HG02642 (cell line): ENCODE results near the gene GRIP2.
"Not testable (repeated sequence)": the region's sequence is repeated elsewhere in the genome, so short reads cannot be mapped to it uniquely, and the experiment has no call there.

Source experiments
- ATAC-seq: cut with Tn5 transposase; IDR thresholded peaks from one replicate; pipeline ENCODE4 v1.9.1; 2021; ENCODE audit warnings: mild to moderate bottlenecking; ENCODE audit not compliant: unreplicated experiment, poor library complexity

Gene GRIP2

GRCh38 chr3:14523792-14524191 lies 16.4 kb downstream of the GRIP2 start:
- no peak for ATAC-seq

GRCh38 chr3:14522768-14523167 lies 17.4 kb downstream of the GRIP2 start:
- no peak for ATAC-seq

- ATAC-seq: no peak
These were observed 17.9 kb downstream of the GRIP2 start for GRCh38 chr3:14522129-14522691.

DNA sequence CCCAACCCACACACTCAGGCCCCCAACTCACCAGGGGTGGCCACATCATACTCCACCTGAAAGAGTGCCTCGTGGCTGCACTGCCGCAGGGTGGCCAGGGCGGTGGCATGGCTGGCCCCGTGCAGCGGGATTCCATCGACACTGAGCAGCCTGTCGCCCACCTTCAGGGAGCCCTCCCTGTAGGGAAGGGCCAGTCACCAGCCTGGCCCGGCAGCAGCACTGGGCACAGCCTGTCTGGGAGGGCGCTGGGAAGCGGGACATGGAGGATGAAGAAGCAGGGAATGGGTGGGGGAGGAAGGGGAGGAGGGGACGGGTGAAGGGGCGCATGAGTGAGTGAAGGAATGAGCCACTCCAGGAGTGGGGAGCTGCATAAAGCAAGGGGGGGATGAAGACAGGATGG lies 18.5 kb downstream of the GRIP2 start:
- ATAC-seq: no peak

DNA sequence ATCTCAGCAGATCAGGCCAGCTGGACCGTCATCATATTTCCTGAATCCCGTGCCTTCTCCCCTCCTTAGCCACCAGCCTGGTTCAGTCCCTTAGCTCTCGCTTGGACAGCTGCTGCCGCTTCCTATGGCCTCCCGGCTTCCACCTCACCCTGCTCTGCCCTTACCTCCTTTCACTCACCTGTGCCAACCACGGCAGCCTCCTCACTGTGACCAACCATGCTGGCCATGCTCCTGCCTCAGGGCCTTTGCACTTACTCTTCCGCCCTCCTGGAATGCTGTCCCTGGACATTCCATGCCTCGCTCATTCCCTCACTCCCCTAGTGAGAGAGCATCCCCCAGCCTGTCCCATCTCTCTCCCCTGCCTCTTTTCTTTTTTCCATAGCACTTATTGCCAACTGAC lies 19.2 kb downstream of the GRIP2 start:
- ATAC-seq: no peak

GRCh38 chr3:14520149-14520548 lies 20.0 kb downstream of the GRIP2 start:
- no peak for ATAC-seq

- no peak for ATAC-seq
These were observed 20.7 kb downstream of the GRIP2 start for GRCh38 chr3:14519406-14519805.

- no peak for ATAC-seq
These were observed 21.2 kb downstream of the GRIP2 start for GRCh38 chr3:14518893-14519292.

GRCh38 chr3:14518432-14518802 lies 21.7 kb downstream of the GRIP2 start:
- ATAC-seq: no peak

GRCh38 chr3:14517601-14518431 lies 22.3 kb downstream of the GRIP2 start:
- ATAC-seq: no peak

GRCh38 chr3:14516738-14517345 lies 23.3 kb downstream of the GRIP2 start:
- ATAC-seq: no peak

DNA sequence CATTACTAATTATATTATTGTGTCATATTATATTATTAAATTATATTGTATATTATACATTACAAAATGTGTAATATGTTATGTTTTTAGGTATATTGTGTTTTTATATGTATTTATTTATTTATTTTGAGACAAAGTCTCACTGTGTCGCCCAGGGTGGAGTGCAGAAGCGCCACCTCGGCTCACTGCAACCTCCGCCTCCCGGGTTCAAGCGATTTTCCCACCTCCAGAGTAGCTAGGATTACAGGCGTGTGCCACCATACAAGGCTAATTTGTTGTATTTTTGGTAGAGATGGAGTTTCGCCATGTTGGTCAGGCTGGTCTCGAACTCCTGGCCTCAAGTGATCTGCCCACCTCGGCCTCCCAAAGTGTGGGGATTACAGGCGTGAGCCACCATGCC lies 24.6 kb downstream of the GRIP2 start:
- not testable (repeated sequence) for ATAC-seq

DNA sequence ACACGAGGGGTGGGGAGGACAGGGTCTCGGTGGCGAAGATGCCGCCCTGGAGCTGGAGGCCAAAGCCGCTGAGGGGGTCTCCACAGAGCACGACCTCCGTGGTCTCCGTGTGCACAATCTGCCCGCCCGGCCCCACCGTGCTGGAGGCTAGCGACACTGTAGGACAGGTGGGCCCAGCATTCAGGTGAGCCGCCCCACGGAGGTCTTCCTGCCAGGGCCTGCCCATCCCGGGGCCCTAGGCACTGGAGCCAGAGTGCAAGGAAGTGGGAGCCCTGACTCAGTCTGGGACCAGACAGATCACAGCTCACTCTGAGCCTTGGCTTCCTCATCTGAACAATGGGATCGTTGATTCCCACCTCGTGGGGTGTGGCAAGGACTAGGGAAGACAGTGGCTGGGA lies 25.8 kb downstream of the GRIP2 start:
- no peak for ATAC-seq

- ATAC-seq: no peak
These were observed 26.4 kb downstream of the GRIP2 start for GRCh38 chr3:14513566-14514322.

GRCh38 chr3:14512942-14513327 lies 27.2 kb downstream of the GRIP2 start:
- ATAC-seq: no peak

- no peak for ATAC-seq
These were observed 27.7 kb downstream of the GRIP2 start for GRCh38 chr3:14512281-14512941.

GRCh38 chr3:14511623-14512280 lies 28.4 kb downstream of the GRIP2 start:
- no peak for ATAC-seq

DNA sequence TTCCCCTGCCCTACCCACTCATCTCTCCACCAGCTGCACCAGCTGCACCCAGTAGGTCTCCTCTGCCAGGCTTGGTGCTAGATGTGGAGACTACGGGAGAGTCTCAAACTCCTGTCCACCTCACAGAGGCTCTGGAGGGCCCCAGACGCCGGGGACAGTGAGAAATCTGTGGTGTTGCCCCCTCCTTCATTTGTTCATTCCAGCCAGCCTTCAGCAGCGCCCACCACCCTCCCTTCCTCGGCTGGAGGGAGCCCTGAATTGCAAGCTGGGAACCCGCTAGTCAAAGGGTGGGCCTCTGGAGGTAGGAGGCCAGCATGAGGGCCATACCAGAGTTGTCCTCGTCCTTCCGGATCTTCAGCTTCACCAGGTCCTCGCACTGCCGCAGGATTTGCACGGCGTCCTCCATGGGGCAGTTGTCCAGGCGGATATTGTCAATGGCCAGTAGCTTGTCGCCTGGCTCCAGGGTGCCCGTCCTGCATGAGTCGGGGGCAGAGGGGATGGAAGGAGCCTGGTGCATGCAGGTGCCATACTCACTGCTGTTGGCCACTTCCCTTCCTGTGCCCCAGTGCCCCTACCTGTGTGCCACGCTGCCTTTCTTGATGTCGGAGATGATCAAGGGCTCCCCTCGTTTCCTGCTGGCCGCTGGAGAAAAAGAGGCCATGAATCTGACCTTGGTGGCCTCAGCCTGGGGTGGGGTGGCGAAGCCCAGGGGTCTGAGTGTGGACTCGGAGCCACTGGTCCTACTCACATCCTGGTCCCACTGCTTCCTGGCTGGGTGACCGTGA lies 29.1 kb downstream of the GRIP2 start:
- ATAC-seq: no peak

DNA sequence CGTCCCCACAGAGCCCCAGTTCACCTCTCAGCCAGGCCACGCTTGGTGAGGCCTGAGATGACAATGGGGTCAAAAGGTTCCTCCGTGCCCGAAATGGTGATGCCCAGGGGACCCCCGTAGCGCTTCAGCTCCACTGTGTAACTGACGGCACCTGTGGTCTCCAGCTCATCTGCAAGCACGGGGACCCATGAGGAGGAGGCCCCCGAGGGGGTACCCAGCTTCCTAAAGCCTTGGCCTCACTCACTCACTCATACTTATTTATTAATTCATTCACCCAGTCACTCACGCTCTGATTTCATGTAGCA lies 30.4 kb downstream of the GRIP2 start:
- no peak for ATAC-seq
